ENCODE results near the gene CCDC78. TPM values are rescaled to one million over a fixed set of nuclear protein-coding genes. Genes with fewer than 3 reads are reported as not detected.
A peak's percentile ranks its signal among the peaks of the same experiment; 100 is the strongest.

The CCDC78 gene
- total RNA-seq, 1 donor from 2014 or later, result 1.0 TPM

DNA sequence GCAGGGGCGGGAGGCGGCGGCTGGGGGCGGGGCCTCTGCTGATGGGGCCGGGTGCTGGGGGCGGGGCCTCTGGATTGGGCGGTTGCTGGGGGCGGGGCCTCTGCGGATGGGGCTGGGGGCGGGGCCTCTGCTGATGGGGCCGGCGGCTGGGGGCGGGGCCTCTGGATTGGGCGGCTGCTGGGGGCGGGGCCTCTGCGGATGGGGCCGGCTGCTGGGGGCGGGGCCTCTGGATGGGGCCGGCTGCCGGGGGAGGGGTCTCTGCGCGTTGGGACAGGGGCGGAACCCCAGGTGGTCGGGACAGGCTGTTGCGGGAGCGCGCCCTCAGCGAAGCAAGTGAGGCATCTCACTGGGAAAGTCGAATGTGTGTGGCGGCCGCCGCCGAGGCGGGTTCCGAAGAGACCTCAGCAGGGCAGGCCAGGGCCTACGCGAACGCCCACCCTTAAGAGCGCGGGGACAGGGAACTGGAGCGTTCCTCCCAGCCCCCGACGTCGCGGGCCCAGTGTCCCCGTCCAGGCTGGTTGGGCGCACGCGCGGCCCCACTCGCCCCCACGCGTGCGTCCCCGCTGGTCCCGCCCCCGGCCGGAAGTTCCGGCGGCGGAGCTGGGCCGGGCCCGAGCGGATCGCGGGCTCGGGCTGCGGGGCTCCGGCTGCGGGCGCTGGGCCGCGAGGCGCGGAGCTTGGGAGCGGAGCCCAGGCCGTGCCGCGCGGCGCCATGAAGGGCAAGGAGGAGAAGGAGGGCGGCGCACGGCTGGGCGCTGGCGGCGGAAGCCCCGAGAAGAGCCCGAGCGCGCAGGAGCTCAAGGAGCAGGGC lies 46.2 kb downstream of the CCDC78 start, which contains the start of gene STUB1:
STUB1 (plus strand) TSS at position 597 of the 811 bp plus-strand sequence; CDS start at position 713, 116 bp downstream.
- DNase-seq (ENCODE audit: low spot score), result peak; percentile 95

DNA sequence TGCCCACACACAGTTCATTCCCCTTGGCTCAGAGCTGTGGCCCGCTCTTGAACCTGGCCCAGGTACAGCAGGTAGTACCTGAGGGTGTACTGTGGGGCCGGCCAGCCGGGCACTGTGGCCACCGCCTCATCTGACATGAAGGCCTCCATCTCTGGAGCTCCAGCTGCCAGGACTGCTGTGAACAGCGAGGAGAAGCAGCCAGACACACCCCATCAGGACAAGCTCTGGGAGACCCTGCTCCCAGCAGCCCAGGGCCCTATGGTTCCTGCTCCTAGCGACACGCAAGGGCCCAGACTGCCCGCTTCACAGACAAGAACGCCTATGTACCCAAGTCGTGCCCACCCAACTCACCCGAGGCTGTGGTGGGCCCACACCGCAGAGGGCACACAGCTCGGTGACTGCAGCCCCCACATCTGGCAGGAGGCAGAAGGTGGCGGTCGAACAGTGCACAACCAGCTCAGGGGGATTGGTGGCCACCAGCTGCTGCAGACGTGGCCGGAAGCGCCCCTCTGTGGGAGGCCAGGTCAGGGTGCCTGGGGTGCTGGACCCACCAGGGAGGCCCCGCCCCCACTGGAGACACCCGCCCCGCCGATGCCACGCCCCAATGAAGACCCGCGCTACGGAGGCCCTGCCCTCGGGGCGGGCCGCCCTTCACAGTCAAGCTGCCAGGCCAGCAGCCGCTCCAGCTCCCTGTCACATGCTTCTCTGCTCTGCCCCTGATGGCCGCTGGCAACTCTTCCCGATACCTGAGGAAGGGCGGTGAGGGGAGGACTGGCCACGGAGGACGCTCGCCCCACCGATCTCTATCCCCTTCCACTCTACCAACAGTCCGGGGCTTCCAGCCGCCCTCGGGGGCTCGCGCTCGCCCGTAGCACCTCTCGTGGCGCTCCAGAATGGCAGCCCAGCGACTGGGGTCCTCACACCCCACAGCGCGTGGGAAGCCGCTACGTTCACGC lies 47.1 kb downstream of the CCDC78 start:
- DNase-seq (ENCODE audit: low spot score), result no peak

DNA sequence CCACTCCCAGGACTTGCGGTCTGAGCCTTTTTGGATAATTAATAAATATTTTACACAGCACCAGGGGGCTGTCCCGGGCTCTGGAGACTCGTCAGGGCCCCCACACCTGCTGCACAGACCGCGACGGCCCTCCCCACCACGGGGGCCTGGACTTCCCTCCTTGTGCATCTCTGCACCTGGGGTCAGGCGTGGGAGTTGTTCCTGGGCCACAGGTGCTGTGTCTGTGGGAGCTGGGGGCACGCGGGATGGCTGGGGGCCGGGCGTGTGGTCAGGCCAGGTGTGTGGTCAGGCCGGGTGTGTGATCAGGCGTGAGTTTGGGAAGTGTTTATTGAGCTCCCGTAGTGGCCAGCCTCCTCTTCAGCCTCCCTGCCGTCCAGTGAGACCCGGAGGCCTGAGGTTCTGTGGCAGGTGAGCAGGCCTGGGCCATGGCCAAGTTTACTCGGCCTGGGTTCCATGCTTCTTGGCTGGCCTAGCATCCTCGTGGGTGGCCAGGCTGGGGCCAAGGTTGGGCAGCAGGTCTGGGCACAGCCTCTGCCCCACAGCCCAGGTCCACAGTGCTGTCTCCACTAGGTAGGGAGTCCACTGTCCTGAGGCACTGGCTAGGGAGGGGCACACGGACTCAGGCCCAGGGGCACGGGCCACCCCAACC lies 47.9 kb downstream of the CCDC78 start:
- DNase-seq (ENCODE audit: low spot score), result no peak

DNA sequence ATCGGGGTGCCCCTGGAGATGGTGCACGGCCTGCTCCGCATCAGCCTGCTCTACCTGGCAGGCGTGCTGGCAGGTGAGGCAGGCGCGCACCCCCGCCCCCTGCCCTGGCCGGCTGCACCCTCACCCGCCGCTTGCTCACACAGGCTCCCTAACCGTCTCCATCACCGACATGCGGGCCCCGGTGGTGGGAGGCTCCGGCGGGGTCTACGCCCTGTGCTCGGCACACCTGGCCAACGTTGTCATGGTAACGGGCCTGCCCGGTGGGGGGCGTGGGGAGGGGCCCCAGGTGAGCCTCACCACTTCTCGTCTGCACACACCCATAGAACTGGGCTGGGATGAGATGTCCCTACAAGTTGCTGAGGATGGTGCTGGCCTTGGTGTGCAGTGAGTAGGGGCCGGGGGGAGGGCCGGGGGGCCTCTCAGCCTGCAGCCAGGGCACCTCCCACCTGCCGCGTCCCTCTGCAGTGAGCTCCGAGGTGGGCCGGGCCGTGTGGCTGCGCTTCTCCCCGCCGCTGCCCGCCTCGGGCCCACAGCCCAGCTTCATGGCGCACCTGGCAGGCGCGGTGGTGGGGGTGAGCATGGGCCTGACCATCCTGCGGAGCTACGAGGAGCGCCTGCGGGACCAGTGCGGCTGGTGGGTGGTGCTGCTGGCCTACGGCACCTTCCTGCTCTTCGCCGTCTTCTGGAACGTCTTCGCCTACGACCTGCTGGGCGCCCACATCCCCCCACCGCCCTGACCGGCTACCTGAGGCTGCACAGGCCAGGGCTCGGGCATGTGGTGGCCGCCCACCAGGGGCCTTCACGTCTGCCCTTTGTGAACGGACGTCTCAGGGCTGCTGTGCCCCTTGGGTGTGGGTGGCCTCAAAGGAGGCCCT lies 48.7 kb downstream of the CCDC78 start:
- DNase-seq (ENCODE audit: low spot score), result no peak

DNA sequence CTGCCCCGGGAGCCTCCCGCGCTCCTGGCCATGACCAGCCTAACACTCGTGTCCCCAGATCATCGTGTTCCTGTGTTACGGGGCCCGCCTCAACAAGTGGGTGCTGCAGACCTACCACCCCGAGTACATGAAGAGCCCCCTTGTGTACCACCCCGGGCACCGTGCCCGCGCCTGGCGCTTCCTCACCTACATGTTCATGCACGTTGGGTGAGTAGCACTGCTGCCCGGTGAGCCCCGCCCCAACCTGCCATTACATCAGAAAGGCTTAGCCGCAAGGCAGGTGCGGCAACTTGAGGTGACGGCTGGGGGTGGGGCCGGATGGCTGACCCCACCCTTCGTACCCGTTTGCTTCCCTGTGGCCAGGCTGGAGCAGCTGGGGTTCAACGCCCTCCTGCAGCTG lies 49.3 kb downstream of the CCDC78 start:
- DNase-seq (ENCODE audit: low spot score), result no peak

GRCh38 chr16:676565-676902 lies 49.7 kb downstream of the CCDC78 start:
- DNase-seq (ENCODE audit: low spot score), result no peak

DNA sequence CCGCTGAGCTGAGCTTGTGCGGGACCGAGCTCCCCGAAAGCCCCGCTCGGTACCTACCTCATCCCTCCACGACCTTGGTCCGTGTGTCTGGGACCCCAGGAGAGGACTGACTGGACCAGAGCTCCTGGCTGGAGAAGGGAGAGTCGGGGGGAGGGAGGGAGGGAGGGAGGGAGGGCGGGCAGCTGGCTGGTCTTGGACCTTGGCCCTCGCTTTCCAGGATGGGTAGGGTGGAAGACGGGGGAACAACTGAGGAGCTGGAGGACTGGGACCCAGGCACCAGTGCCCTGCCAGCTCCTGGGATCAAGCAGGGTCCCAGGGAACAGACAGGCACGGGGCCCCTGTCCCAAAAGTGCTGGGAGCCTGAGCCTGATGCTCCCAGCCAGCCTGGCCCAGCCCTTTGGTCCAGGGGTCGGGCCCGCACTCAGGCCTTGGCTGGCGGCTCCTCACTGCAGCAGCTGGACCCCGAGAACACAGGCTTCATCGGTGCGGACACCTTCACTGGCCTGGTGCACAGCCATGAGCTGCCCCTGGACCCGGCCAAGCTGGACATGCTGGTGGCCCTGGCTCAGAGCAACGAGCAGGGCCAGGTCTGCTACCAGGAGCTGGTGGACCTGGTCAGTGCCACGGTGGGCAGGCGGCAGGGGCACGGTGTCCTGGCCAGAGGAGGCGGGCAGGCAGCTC lies 50.2 kb downstream of the CCDC78 start:
- DNase-seq (ENCODE audit: low spot score), result no peak

DNA sequence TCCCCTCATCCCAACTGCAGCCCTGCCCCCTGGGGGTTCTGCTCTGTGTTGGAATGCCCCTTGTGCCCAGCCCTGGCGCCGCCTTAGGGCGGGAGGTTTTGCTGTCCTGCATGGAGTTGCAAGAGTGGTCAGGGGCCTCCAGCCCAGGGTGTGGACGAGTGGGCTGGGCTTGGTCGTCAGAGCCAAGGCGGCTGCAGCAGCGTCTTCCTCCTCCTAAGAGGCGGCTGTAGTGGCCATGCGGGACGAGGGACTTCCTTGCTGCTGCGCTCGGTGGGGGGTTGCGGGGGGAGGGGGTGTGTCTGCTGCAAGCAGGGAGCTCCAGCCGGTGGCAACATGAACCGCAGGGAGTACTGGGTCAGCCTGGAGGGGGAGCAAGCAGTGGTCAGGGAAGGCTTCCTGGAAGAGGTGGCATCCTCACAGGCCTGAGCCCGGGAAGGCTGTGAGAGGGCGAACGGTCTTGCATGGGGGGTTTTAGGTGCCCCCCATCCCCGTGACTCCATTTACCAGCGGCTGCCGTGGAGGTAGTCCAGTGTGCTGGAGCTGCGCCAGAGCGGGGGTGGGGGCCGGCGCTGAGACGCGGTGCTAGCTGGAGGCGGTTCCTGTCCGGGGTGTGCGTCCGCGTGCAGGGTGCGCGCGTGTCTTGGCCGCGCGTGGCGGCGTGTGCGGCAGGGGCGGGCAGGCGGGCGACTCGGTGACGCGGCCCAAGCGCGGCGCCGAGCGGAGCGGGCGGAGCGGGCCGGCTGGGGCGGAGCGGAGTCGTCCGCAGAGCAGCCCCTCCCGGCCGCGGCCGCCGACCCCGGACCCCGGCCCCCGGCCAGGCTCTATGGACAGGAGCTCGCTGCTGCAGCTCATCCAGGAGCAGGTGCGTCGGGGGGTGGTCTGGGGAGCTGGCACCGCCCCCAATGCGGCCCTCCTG lies 51.0 kb downstream of the CCDC78 start, which contains the start of gene RHBDL1:
RHBDL1 (plus strand) TSS at position 704 of the 916 bp plus-strand sequence; CDS start at position 824, 120 bp downstream.
- no peak for DNase-seq (ENCODE audit: low spot score)

DNA sequence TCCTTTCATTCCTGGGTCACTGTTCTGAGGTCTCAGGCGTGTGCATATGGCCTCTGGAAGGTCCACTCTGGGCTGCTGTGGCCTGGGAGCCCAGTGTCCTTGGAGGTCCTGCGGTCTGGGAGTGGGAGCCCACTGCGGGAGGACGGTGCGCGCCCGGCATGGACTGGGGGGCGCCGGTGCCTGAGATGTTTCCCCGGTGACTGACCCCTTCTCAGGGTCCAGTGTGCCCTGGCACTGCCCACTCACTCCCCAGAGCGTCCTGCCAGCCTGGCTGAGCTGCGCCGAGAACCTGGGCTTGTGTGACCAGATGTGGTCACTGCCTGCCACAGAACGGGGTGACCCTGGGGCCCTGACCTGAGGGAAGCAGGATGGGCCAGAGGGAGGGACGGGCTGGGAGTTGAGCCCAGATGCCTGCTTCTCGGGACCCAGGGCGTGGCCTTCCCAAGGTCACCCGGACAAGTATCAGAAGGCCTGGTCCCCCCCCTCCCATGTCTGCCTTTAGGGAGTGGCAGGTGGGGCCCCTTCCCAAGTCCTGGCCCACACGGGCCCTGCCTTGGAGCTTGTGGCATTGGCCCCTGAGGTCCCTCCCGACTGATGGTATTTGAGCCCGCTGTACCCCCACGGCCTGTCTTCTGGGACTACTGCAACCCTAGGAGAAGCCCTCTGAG lies 51.9 kb downstream of the CCDC78 start:
- DNase-seq (ENCODE audit: low spot score), result no peak

GRCh38 chr16:673399-673991 lies 52.7 kb downstream of the CCDC78 start:
- no peak for DNase-seq (ENCODE audit: low spot score)

DNA sequence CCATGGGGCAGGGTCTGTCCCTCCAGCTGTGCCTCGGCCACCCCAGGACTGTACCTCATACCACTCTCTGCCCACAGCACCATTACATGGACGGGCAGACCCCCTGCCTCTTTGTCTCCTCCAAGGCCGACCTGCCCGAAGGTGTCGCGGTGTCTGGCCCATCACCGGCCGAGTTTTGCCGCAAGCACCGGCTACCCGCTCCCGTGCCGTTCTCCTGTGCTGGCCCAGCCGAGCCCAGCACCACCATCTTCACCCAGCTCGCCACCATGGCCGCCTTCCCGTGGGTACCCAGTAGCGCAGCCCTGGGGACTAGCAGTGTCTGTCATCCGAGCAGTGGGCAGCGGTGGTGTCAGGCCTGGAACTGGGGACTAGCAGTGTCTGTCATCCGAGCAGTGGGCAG lies 53.4 kb downstream of the CCDC78 start:
- DNase-seq (ENCODE audit: low spot score), result no peak

Small RNAs within 50 kb of the gene (microRNA-seq; reads per million reads assigned to microRNA genes)
- gene MIR662 (ENCODE audit: borderline number of aligned reads), result not detected

Other genes starting within 250 kb of the CCDC78 start
- gene CAPN15, start 198.7 kb downstream of the CCDC78 start, total RNA-seq, result 49.2 TPM
- gene PRR35, start 166.0 kb downstream of the CCDC78 start, total RNA-seq, result not detected
- gene NHLRC4, start 159.4 kb downstream of the CCDC78 start, total RNA-seq, result 1.3 TPM
- gene PIGQ, start 156.5 kb downstream of the CCDC78 start, total RNA-seq, result 32.4 TPM
- 17.3 TPM for gene RAB40C, start 136.4 kb downstream of the CCDC78 start, total RNA-seq
- gene WFIKKN1, start 95.5 kb downstream of the CCDC78 start, total RNA-seq, result 0.55 TPM
- gene METTL26, start 90.1 kb downstream of the CCDC78 start, total RNA-seq, result 62.2 TPM
- 34.7 TPM for gene MCRIP2, start 84.6 kb downstream of the CCDC78 start, total RNA-seq
- 21.1 TPM for gene WDR90, start 77.1 kb downstream of the CCDC78 start, total RNA-seq
- gene RHOT2, start 58.3 kb downstream of the CCDC78 start, total RNA-seq, result 73.9 TPM
- gene RHBDL1, start 50.8 kb downstream of the CCDC78 start, total RNA-seq, result 0.84 TPM
- gene STUB1, start 46.0 kb downstream of the CCDC78 start, total RNA-seq, result 109 TPM
- 55.3 TPM for gene JMJD8, start 42.1 kb downstream of the CCDC78 start, total RNA-seq
- 8.1 TPM for gene WDR24, start 36.0 kb downstream of the CCDC78 start, total RNA-seq
- not detected for gene FBXL16, start 20.6 kb downstream of the CCDC78 start, total RNA-seq
- 30.3 TPM for gene METRN, start 11.3 kb downstream of the CCDC78 start, total RNA-seq
- 30.9 TPM for gene ANTKMT, start 5.3 kb downstream of the CCDC78 start, total RNA-seq
- gene HAGHL, start 663 bp upstream of the CCDC78 start, total RNA-seq, result 7.4 TPM
- 21.0 TPM for gene CIAO3, start 14.6 kb upstream of the CCDC78 start, total RNA-seq
- gene MSLN, start 34.3 kb upstream of the CCDC78 start, total RNA-seq, result not detected
- 16.8 TPM for gene RPUSD1, start 61.9 kb upstream of the CCDC78 start, total RNA-seq
- 5.6 TPM for gene CHTF18, start 62.2 kb upstream of the CCDC78 start, total RNA-seq
- gene GNG13, start 74.3 kb upstream of the CCDC78 start, total RNA-seq, result not detected
- gene LMF1, start 244.5 kb upstream of the CCDC78 start, total RNA-seq, result 16.0 TPM